ENCODE results near the gene DUT.

GRCh38 chr15:48391950-48392349 is 60.7 kb downstream of the DUT start:
- TF ChIP-seq POLR2A (IDR thresholded peaks at IDR 0.05), result no peak
- TF ChIP-seq, protein P1, sequence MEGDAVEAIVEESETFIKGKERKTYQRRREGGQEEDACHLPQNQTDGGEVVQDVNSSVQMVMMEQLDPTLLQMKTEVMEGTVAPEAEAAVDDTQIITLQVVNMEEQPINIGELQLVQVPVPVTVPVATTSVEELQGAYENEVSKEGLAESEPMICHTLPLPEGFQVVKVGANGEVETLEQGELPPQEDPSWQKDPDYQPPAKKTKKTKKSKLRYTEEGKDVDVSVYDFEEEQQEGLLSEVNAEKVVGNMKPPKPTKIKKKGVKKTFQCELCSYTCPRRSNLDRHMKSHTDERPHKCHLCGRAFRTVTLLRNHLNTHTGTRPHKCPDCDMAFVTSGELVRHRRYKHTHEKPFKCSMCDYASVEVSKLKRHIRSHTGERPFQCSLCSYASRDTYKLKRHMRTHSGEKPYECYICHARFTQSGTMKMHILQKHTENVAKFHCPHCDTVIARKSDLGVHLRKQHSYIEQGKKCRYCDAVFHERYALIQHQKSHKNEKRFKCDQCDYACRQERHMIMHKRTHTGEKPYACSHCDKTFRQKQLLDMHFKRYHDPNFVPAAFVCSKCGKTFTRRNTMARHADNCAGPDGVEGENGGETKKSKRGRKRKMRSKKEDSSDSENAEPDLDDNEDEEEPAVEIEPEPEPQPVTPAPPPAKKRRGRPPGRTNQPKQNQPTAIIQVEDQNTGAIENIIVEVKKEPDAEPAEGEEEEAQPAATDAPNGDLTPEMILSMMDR (IDR thresholded peaks at IDR 0.05), result no peak

All from thyroid gland (tissue), 4 donors.